Left ventricle myocardium superior (tissue), 1 donor: ENCODE data around the gene FAM107A. TPM values are rescaled to one million over a fixed set of nuclear protein-coding genes. Genes with fewer than 3 reads are reported as not detected.

Experiments
- ATAC-seq: fragments of 200-7000 bp; cut with Tn5 transposase; one replicate; pipeline ENCODE4 v1.9.1; 2020; ENCODE audit warnings: mild to moderate bottlenecking, moderate library complexity
- DNase-seq: peaks from one replicate; pipeline ENCODE4 v3.0.0-alpha.2; 2020
- intact Hi-C: fragments of 100-400 bp; cut with micrococcal nuclease; formaldehyde crosslinking; loops from one replicate; pipeline ENCODE4 v1.11.0; 2022
- long read RNA-seq: library from polyadenylated mRNA; unstranded; transcript quantifications from one replicate; pipeline ENCODE4 v2.0.0, GENCODE V29; 2021
- total RNA-seq: library from RNA; stranded (reverse); fragmentation: NEBNext Ultra II Directional; extraction: Animal tissue kit (Norgen Biotek cat#: 25700); gene quantifications from one replicate; pipeline ENCODE4 v1.2.1, GENCODE V29; 2021
- donor health status: DM: no; HTN: yes; CAD: no; lungs with severe emphysema.

The FAM107A gene, protein sequence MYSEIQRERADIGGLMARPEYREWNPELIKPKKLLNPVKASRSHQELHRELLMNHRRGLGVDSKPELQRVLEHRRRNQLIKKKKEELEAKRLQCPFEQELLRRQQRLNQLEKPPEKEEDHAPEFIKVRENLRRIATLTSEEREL
- total RNA-seq = 78.0 TPM
- long read RNA-seq, transcript FAM107A-206 (5 exons, 2,271 nt) = minor isoform, 12 of 85 reads
- long read RNA-seq, transcript FAM107A-201 (4 exons, 3,367 nt) = major isoform, 19 of 85 reads
- long read RNA-seq, partial matches to known transcripts = 4 of 85 reads
- long read RNA-seq, other reads (novel, unspliced or antisense) = 49 of 85 reads

DNA sequence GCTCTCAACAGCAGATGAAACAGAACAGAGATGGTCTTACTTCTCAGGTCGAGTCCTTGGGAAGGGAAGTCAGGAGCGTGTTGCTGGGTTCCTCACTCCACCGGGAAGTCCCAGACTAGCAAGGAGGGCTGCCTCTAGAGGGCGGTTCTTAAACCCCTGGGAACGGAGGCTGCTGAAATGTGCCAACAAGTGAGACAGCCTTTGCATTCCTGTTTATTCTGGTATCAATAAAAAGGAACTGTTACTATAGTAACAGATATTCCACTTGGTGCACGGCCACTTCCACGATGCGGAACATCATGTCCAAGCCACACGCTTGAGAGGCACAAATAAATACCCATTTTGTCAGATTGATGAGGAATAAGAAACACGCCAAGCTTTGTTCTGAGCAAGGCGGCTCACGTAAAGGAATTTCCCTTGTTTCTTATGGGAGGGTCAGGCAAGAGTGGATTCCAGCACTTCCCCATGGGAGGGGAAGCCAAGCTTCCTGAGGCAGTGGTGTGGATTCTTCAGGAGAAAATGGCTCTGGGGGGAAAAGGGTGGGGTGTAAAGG lies at the start of gene FAM107A:
FAM107A (minus strand) TSS at position 123 of the 553 bp plus-strand sequence. CDS start 7,531 bp downstream, outside the sequence.
- peak; percentile 76 for ATAC-seq
- DNase-seq = peak; percentile 60
- intact Hi-C loops = no loop called here

DNA sequence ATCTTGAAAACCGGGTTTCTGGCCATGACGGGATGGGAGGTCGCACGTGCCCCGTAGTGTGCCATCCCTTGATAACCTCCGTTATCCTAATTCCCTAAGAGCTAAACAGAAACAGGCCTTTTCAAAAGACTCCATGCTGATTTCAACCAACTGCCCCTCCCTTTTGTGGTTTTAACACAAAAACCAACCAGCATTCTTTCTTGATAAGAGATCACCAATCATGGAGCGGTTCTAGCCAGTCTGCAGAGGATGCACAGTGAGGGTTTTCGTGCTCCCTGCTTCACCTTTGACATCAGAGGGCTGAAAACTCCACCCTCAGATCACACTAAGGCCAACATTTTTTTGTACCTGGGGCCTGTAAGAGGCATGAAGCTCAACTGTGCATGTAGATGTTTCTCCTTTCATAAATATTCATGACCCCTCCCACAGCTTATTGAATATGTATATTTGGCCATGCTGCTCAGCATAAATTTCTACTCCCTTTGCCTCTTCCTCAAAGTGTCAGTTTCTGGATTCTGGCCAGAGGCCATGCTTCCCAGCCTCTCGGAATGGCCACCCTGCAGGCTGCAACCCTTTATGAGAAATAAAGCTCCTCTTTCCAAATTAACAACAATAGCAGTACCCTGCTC lies 48.1 kb upstream of the FAM107A start:
- DNase-seq (no peak), ATAC-seq (peak; percentile 0)
- intact Hi-C loops = no loop called here

DNA sequence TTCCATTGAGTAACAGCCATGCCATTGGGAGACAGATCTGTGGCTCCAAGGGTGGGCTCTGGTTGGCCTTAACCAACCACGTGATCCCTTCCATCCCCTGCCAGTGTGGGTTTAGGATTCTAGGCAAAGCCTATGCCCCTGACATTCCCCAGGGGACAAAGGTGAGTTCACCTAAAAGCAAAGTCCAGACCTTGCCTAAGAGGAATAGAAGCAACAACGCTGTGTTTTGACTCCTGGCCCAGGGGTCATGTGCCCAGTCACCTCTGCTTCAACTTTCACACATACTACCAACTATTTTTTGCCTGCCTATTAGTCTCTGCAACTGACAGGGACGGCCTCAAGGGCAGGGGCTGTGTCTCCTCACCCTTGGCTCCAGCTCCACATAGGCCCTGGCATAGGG lies 47.4 kb upstream of the FAM107A start:
- peak; percentile 25 for ATAC-seq
- DNase-seq = peak; percentile 47
- intact Hi-C loops = no loop called here

DNA sequence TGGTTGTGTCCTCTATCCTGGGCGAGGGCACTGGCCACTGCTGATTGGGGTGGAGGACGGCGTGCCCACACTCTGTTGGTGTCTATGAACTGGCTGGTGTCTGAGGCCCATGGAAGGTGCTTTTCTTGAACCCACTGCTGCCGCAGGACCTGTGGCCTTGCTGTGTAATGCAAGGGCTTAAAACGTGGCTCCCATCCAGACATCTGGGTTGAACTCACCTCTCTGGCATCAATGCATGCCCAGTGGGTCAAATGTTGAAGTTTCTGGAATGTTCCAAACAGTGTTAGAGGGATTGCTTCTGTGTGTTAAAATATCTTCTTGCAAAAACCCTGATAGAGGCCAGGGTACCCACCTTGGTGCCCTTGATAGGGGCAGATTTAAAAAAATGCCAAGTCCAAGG lies 46.8 kb upstream of the FAM107A start:
- ATAC-seq = peak; percentile 1
- intact Hi-C loops = no loop called here
- DNase-seq = no peak

DNA sequence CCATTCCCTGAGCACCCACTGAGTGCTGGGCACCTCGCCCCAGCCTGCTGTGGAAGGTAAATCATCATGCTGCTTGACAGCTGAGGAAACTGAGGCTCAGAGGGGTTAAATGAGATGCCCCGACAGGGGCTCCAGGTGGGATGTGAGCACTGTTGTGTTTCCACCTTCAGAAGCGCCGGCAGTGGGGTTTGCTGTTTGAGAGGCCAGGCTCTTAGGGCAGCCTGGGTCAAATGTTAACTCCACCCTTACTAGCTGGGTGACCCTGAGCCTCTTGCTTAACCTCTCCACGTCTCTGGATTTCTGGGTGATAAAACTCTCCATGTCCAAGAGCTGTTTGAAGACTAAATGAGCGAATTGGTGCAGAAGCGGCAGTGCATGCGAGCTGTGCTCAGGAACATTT lies 46.3 kb upstream of the FAM107A start:
- ATAC-seq (no peak), DNase-seq (no peak)
- intact Hi-C loops = no loop called here

DNA sequence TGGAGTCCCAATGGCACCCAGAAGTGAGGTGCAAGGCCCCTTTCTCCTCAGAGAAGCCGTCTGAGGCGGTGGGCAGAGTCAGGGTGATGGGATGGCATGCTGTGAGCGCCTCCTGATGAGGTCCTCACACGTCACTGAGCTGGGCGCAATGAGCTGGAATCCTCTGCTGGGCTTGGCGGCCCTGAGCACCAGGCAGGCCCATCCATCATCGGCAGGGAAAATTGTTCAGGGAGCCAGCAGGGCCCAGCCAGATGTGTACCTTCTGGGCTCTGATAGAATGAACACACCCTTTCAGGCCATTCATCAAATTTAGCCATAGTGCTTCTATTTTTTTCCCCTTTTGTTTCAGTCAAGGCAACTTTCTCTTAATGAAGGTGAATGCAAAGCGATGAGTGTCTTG lies 45.7 kb upstream of the FAM107A start:
- ATAC-seq = no peak
- no peak for DNase-seq

DNA sequence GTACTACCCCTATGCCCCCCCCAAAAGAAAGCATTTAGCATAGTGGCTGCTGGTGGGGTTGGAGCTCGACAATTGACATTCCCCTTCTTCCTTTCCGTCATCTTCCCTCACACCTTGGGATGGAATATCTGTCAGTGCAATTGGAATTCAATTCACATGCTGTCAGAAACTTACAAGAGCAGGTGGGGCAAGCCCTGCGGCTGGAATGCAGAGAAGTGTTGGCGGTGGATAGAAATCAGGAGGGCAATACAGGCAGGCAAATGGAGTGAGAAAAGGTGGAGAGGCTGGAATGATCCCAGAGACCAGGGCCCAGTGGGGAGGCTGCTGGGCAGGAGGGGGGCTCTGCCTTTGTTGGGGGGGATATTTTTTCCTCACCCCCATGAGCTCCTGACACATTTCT lies 45.2 kb upstream of the FAM107A start:
- intact Hi-C loops = no loop called here
- no peak for ATAC-seq
- DNase-seq = no peak

More for the DNA sequence above, 45.7 kb upstream of the FAM107A start:
- intact Hi-C loops = no loop called here

DNA sequence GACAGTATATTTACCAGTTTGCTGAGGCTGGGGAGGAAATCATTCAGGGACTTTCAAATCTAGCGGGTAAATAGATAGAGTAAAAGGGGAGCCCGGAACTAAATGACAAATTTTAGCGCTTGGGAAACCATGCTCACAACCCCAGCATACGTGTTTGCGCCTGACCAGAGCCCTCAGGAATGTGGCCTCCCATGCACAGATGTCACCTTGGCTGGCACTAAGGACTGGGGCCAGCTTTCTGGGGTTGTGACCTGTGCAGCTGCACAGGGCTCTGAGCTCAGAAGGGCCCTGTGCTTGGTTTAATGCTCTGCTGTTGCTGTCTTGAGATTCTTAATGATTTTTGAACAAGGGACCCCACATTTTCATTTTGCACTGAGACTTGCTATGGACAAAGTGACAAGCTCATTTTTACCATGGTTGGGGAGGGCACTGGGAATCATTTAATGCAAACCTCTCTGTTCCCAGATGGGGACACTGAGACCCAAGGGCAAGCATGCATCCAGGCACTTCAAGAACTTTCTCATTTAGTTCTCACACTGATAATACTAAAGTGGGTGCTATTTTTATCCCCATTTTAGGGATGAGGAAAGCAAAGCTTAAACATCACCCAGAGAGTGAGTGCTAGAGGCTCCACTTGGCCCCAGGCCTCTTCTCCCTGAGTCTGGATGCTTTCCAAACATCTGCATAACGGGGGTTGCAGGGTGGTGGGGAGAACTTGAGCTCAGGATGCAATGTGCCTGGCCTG lies 44.1 kb upstream of the FAM107A start:
- DNase-seq (no peak), ATAC-seq (peak; percentile 57)
- intact Hi-C loops = no loop called here

DNA sequence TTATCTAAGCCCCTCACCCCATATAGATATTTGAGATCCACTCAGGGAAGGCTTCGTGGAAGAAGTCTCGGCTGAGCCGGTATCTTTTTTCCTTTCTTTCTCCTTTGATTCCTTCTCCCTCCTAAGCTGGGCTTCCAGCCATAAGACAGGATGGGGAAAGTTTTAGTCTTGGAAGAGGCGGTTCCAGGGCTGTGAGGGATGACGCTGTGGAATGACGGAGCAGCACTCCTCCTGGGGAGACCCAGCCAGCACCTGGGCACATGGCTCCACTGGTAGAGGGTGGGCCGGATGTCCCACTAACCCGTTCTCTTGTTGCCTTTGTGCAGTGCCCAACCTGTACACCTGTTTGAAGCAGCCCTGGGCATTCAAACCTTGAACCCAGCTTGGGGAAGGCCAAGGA lies 43.2 kb upstream of the FAM107A start:
- DNase-seq (no peak), ATAC-seq (no peak)
- intact Hi-C loops = no loop called here

DNA sequence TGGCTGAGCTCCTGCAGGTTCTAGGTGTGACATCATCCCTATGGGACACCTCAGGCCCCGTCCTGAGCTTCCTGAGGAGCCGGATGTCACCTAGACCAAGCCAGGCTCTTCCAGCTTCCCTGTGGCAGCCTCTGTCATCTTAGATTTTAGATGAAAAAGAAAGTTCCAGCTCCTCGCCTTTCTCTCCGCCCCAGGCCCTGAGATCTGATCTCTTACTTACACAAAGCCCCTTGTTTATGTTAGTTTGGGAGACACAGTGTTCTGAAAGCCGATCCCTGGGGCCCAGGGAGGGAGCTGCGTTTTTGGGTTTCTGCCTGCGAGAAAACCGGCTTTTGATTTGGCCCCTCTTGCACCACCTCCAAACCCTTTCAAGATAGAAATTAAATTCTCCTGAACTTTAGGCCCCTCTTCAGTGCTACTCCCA lies 40.2 kb upstream of the FAM107A start:
- intact Hi-C loops = no loop called here
- ATAC-seq (peak; percentile 27), DNase-seq (peak; percentile 61)

DNA sequence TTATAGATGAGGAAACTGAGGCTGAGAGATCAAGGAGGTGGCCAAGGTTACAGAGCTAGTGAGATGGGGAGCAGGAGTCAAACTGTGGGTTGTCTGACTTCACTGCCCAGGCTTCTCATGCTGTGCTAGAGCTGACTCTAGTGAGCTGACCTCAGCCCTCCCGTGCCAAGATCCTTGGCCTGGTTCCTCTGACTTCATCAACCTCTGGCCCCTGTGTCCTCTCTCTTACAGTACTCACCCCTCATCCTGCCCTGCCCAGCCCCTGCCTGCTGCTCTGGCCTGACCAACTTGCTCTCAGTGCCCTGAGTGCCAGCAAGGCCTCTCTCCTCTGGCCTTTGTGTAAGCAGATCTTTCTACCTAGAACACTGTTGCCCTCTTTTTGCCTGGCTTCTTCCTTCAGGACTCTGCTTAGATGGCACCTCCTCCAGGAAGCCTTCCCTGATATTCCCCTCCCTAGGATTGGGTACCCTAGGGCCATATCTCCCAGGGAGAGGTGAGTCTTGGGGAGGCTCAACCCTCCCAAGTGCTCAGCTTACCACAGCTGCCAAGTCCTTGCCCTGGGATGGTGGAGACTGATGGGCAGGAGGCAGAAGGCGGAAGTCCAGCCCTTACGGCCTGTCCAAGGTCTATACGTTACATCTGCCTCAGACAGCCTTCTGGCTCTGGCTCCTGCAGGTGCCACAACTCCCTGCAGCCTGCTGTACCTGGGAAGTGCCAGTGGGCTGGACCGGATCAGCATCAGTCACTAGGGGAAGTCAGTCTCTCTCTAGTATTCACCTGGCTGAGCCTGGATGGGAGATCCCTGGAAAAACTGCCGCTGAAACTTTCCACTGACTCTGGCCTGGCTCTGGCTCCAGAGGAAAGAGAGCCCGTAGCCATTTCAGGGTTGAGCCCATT lies 36.3 kb upstream of the FAM107A start:
- ATAC-seq = peak; percentile 34
- intact Hi-C loops = no loop called here

DNA sequence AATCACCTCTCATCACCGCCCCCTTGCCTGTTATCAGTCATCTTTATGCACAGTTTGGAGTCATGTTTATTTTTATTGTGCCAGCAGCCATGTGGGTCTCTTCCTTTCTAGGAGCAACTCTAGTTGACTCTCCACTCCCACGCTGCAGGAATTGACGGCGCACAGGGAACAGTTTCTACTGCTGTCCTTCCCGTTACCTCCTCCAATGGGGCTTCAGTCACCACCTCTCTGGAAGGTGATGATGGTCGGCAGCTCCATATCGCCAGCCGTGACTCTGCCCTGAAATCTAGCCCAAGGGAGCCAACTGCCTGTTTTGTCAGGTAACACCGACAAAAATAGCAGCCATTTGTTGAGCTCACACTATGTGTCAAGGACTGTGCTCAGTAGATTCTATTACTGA lies 35.6 kb upstream of the FAM107A start:
- intact Hi-C loops = no loop called here
- ATAC-seq (peak; percentile 76), DNase-seq (peak; percentile 63)

More for the DNA sequence above, 36.3 kb upstream of the FAM107A start:
- peak; percentile 43 for DNase-seq

DNA sequence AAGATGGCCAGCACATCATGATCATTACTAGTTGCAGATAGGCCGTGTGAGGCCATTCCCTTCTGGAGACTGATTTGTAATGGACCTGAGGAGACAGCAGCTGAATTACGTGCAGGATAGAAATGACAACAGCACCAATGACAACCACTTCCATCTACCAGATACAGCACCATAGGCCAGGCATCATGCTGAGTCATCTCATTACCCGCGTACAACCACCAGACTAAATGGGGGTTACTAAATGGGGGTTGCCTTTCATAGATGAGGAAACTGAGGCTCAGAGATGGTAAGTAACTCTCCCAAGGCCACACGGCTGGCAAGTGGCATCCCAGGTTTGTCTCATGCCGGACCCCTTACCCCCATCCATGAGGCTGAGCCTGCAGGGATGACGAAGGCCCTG lies 32.8 kb upstream of the FAM107A start:
- ATAC-seq (peak; percentile 36), DNase-seq (no peak)
- intact Hi-C loops = no loop called here

DNA sequence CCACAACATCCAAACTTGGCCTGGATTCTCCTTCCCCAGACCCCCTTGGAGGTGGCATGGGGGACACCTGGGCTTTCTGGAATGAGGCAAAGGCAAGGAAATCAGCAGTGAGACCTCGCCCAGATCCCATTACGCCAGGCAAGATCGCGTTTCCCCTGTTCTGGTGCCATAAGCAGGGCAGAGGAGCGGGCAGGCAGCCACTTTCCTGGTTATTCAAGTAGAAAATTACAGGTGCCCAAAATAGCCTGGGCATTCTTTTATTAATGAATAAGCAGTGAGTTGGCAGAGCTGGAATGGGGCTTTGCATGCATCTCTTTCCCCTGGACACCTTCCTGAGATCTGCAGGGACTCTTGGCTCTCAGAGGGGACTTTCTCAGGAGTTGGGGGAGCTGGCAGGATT lies 31.5 kb upstream of the FAM107A start:
- DNase-seq (peak; percentile 82), ATAC-seq (peak; percentile 68)
- intact Hi-C loops = no loop called here

DNA sequence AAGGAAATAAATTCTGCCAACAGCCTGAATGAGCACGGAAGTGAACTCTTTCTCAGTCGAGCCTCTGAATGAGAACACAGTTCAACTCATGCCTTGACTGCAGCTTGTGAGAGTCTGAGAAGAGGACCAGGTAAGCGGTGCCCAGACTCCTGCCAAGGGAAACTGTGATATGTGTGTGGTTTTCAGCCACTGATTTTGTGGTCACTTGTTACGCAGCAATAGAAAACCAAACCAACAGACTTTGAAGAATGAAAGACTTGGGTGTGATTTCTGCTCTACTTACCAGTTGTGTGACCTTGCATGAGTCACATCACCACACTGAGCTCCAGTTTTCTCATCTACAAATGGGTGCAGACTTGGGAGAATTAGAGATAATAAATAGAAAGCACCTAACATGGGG lies 30.6 kb upstream of the FAM107A start:
- ATAC-seq (no peak), DNase-seq (no peak)
- intact Hi-C loops = no loop called here

DNA sequence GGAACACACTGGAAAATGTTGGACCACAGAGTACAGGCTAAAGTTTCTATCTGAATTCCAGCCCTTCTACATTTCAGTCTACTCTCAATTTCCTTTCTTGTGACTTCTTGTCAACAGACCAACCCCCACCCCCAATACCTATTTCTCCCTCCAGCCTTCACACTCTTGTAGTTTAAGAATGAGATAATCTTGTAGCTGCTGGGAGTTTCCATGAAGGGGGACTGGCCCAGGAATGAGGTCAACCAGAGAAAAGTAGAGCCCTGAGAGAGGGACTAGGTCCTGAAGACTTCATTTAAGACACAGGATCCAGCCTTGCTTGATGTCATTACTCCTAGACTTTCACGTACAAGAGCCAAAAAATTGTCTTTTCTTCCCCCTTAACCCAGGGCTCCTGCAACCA lies 29.5 kb upstream of the FAM107A start:
- ATAC-seq (no peak), DNase-seq (no peak)
- intact Hi-C loops = no loop called here

DNA sequence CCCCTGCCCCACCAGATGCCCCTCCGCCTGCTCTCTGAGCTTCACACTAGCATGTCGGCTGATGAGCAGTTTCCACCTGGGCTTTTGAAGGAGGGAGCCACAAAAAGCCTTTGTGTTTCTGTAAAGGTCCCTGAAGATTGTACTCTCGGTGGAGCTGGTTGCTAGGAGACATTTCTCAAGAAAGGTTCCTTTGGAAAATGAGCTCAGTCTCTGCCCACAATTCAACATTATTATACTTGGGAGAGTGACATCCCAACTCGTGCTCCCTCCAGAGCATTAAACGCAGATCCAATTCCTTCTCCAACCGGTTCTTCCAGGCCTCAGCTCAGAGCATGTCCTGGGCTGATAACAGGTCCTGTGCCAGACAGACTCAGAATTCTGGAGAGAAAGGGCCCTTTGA lies 26.8 kb upstream of the FAM107A start:
- no peak for ATAC-seq
- no peak for DNase-seq
- intact Hi-C loops = no loop called here

DNA sequence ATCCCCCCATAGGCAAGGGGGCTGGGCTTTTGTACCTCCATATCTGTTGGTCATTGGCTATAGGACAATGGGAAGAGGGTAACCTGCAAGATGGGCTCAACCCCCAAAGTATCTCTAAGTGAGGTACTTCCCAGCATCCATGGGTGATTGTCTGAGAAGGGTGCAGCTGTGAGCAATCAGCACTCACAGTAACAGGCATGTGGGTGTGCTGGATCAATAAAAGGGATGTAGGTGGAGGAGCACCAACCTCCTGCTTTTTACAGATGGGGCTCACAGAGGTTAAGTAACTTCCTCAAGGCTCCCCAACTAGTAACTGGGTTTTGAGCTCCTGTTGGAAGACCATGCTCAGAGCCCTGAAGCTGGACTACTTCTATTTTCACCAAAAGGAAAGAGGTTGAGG lies 26.4 kb upstream of the FAM107A start:
- DNase-seq (no peak), ATAC-seq (no peak)
- intact Hi-C loops = no loop called here

DNA sequence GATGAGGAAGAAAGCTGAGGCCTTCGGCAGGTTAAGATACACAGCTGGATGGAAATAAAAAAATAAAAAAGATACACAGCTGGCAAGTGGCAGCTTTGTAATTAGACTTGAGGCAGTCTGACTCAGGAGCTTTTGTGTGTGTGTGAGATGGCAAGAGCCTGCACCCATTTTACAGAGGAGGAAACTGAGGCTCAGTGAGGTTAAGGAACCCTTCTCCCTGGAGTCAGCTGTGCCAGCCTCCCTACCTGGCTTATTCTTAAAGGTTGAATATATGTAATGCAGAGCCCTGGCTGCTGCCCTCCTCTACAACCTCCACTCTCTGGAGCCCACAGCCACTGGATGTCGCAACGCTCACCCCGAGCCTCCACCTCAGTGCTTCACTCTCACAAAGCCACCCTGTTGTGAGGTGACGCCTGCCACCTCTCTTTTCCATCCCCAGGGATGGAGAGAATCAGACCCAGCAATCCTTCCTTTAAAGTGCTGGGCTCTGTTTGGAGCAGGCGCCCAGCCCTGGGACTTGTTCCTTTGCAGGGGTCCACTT lies 20.6 kb upstream of the FAM107A start:
- ATAC-seq (no peak), DNase-seq (no peak)
- intact Hi-C loops = no loop called here
